Progenitor cell of endocrine pancreas (in vitro differentiated cells): ENCODE results near the gene KCNQ1. TPM values are rescaled to one million over a fixed set of nuclear protein-coding genes. Genes with fewer than 3 reads are reported as not detected.

Experiments used
- DNase-seq: peaks from one replicate; pipeline ENCODE4 v3.0.0; 2021; ENCODE audit warnings: low spot score; ENCODE audit not compliant: unreplicated experiment
- H3K27ac Mint-ChIP-seq: 2 replicates; pipeline ENCODE4 v1.8.0; 2021; ENCODE audit warnings: mild to moderate bottlenecking, moderate library complexity, mixed read lengths
- H3K27me3 Mint-ChIP-seq: 2 replicates; pipeline ENCODE4 v1.8.0; 2021; ENCODE audit warnings: mixed read lengths
- H3K36me3 Mint-ChIP-seq: 2 replicates; pipeline ENCODE4 v1.8.0; 2022; ENCODE audit warnings: mixed read lengths; ENCODE audit not compliant: insufficient read depth
- H3K4me1 Mint-ChIP-seq: 2 replicates; pipeline ENCODE4 v1.8.0; 2021; ENCODE audit warnings: low read depth, mixed read lengths
- H3K4me3 Mint-ChIP-seq: 2 replicates; pipeline ENCODE4 v1.8.0; 2021; ENCODE audit warnings: low read depth, mild to moderate bottlenecking, moderate library complexity, mixed read lengths
- H3K9me3 Mint-ChIP-seq: 2 replicates; pipeline ENCODE4 v1.8.0; 2021; ENCODE audit warnings: low read depth, mixed read lengths
- total RNA-seq: library from RNA; stranded (reverse); gene quantifications from 2 replicates; pipeline ENCODE4 v1.2.1, GENCODE V29; 2021
- TF ChIP-seq, protein P1 (sequence below): fragments of 200-600 bp; sonication (generic); IDR thresholded peaks from one replicate; pipeline ENCODE4 v1.5.0; 2021; ENCODE audit warnings: antibody characterized with exemption, mild to moderate bottlenecking; ENCODE audit not compliant: unreplicated experiment

The KCNQ1 gene
- total RNA-seq, 1 donor from 2014 or later: 3.3 TPM

DNA sequence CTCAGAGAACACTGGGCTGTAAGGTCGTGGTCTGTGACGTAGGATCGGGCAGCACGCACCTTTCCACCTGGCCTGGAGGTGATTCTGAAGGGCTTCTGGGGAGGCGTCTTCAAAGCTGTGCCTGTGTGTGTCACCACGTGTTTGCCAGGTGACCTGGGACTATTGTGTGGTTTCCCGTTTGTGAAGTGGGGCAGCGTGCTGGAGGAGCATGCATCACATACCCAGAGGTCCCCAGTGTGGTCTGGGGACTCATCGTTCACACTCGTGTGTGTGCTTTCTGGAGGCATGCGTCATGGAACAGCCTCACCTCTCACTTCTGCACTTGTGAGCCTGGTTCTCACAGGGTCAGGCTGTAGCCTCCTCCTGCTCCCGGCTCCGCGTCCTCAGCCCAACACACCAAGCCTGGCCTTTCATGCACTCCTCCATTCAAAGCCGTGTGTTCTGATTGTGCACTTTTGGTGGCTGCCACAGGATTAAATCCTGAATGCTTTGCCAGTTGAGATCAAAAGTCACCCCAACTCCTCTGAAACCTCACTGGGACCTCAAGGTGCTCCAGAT is 148.7 kb downstream of the KCNQ1 start:
- Mint-ChIP-seq H3K36me3 (peaks cover 2% of the 10 kb centered on the region), H3K4me1 (peaks cover 4% of the 10 kb centered on the region), H3K4me3 (no peak overlapping the region), H3K27me3 (peaks cover 53% of the 10 kb centered on the region), H3K9me3 (peaks cover 20% of the 10 kb centered on the region), H3K27ac (no peak overlapping the region)
- TF ChIP-seq, protein P1, sequence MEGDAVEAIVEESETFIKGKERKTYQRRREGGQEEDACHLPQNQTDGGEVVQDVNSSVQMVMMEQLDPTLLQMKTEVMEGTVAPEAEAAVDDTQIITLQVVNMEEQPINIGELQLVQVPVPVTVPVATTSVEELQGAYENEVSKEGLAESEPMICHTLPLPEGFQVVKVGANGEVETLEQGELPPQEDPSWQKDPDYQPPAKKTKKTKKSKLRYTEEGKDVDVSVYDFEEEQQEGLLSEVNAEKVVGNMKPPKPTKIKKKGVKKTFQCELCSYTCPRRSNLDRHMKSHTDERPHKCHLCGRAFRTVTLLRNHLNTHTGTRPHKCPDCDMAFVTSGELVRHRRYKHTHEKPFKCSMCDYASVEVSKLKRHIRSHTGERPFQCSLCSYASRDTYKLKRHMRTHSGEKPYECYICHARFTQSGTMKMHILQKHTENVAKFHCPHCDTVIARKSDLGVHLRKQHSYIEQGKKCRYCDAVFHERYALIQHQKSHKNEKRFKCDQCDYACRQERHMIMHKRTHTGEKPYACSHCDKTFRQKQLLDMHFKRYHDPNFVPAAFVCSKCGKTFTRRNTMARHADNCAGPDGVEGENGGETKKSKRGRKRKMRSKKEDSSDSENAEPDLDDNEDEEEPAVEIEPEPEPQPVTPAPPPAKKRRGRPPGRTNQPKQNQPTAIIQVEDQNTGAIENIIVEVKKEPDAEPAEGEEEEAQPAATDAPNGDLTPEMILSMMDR: no peak
- DNase-seq: no peak

DNA sequence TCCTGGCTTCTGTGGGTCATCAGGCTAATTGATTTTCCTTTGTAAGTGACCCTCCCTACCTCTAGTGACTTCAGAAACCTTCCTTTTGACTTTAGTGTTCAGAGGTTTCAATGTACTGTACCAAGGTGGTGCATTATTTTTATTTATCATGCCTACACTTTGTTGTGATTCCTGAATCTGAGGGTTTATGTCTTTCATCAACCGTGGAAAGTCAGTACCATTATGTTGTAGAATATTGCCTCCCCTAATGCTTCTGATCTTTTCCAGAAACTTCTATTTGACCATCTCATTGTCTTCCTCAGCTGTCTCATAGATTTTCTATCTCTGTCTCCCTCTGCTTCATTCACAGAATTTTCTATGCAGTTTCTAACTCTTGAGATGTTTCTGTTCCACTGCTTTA is 149.5 kb downstream of the KCNQ1 start:
- Mint-ChIP-seq H3K27me3 (peaks cover 53% of the 10 kb centered on the region), H3K9me3 (peaks cover 20% of the 10 kb centered on the region), H3K36me3 (peaks cover 2% of the 10 kb centered on the region), H3K4me3 (no peak overlapping the region), H3K4me1 (peaks cover 4% of the 10 kb centered on the region), H3K27ac (no peak overlapping the region)
- no peak for DNase-seq
- TF ChIP-seq, protein P1: no peak

DNA sequence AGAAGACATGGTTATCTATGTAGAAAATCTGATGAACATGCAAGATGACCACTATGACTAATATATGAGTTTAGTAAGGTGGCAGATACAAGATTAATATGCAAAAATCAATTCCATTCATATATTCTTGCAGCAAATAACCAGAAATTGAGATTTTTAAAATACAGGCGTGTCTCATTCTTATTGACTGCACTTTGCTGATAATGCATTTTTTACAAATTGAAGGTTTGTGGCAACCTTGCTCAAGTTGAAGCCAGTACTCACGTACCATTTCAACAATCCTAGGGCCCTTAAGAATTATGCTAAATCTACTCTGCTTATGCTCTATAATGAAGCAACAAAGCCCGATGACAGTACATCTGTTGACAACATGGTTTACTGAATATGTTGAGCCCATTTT is 150.4 kb downstream of the KCNQ1 start:
- Mint-ChIP-seq H3K4me3 (no peak overlapping the region), H3K4me1 (peaks cover 4% of the 10 kb centered on the region), H3K36me3 (peaks cover 2% of the 10 kb centered on the region), H3K9me3 (peaks cover 20% of the 10 kb centered on the region), H3K27ac (no peak overlapping the region), H3K27me3 (peaks cover 57% of the 10 kb centered on the region)
- no peak for DNase-seq
- TF ChIP-seq, protein P1: no peak

DNA sequence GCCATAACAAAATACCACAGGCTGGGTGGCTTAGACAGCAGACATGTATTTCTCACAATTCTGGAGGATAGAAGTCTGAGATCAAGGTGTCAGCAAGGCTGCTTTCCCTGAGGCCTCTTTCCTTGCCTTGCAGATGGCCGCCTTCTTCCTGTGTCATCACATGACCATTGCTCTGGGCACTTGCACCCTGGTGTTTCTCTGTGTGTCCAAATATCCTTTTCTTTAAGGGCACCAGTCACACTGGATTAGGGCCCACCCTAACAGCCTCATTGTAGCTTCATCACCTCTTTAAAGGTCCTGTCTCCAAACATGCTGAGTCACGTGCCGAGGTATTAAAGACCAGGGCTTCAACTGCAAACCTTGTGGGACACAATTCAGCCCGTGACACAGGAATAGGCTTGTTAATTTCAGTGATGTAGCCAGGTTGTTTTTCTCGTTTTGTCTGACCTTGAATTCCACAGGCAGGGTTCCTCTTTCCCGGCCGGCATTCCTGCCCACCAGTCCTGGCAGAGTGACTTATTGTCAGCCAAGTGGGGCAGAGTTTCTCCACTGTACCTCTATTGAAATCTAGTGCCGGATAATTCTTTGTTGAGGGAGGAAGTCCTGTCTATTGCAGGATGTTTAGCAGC is 154.9 kb downstream of the KCNQ1 start:
- no peak for DNase-seq
- TF ChIP-seq, protein P1: no peak
- Mint-ChIP-seq H3K4me1 (no peaks in the 10 kb centered on the region), H3K27ac (no peak overlapping the region), H3K9me3 (peaks cover 16% of the 10 kb centered on the region), H3K4me3 (no peak overlapping the region), H3K27me3 (peaks cover 57% of the 10 kb centered on the region), H3K36me3 (no peaks in the 10 kb centered on the region)

DNA sequence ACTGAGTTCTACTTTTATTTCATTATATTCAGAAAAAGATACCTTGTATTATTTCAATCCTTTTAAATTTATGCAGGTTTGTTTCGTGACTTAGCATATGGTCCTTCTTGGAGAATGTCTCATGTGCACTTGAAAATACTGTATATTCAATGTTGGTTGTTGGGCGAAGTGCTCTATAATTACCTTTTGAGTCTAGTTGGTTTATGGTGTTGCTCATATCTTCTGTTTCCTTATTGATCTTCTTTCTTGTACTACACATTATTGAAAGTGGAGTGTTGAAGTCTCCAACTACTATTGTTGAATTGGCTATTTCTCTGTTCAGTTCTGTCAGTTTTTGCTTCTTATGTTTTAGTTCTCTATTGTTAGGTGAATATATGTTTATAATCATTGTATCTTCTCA is 164.5 kb downstream of the KCNQ1 start:
- Mint-ChIP-seq H3K27me3 (peaks cover 55% of the 10 kb centered on the region), H3K4me3 (no peak overlapping the region), H3K9me3 (peaks cover 47% of the 10 kb centered on the region), H3K27ac (no peak overlapping the region), H3K36me3 (peaks cover 7% of the 10 kb centered on the region), H3K4me1 (peaks cover 5% of the 10 kb centered on the region)
- no peak for DNase-seq
- TF ChIP-seq, protein P1: no peak
